ENCODE results near the gene RBFOX1.

- TF ChIP-seq SIX5 (IDR thresholded peaks at IDR 0.05; ENCODE audit: low read depth, low read length, severe bottlenecking) (no peak), CTCF (IDR thresholded peaks at IDR 0.05 in 2 of 3, conservative IDR thresholded peaks at IDR 0.05 in 1 of 3; ENCODE audit: control insufficient read depth in 2 of 3, extremely low read depth in 1 of 3, insufficient read depth in 1 of 3, low read depth in 3 of 3, low read length in 3 of 3) (no peak), FOXM1 (IDR thresholded peaks at IDR 0.05; ENCODE audit: low read depth, low read length) (no peak), ZBTB33 (IDR thresholded peaks at IDR 0.05) (no peak)
These were observed 31.1 kb downstream of the RBFOX1 start for GRCh38 chr16:7363422-7364417.

Data from GM12878 (cell line).